DMS79 (cell line): Measurements from ENCODE around the gene RPS14.
"Not testable (repeated sequence)": the region's sequence is repeated elsewhere in the genome, so short reads cannot be mapped to it uniquely, and the experiment has no call there.

Experiments used
- DNase-seq: peaks from one replicate; lab custom pipeline; 2025; lab: John Stamatoyannopoulos, UW

Gene RPS14

DNA sequence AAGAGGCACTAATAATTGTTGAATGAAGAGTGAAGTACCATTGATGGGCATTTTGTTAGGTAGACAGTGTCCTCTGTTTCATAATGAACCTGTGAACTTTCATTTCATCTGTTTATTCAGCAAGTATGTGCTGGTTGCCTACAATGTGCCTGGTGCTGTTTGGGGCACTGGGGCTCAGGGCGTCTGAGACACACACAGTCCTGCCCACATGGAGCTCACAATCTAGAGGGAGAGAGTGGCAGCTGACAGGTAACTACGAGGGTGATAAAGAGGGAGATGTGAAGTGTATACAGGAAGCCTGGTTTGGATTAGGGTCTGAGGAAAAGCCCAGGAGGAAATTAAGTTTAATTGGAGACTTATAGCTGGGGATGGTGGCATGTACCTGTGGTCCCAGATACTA, 29.9 kb upstream of the RPS14 start:
- DNase-seq = no peak

DNA sequence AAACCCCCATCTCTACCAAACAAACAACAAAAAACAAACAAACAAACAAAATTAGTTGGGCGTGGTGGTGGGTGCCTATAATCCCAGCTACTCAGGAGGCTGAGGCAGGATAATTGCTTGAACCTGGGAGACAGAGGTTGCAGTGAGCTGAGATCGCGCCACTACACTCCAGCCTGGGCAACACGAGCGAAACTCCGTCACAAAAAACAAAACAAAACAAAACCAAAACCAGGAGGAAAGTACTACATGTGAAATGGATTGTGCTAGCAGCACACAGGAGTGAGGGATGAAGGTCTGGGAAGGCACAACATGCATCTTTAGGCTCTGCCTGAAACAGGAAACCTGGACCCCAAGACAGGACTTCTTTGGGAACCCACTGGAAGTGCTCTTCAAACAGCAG, 27.0 kb upstream of the RPS14 start:
- not testable (repeated sequence) for DNase-seq

DNA sequence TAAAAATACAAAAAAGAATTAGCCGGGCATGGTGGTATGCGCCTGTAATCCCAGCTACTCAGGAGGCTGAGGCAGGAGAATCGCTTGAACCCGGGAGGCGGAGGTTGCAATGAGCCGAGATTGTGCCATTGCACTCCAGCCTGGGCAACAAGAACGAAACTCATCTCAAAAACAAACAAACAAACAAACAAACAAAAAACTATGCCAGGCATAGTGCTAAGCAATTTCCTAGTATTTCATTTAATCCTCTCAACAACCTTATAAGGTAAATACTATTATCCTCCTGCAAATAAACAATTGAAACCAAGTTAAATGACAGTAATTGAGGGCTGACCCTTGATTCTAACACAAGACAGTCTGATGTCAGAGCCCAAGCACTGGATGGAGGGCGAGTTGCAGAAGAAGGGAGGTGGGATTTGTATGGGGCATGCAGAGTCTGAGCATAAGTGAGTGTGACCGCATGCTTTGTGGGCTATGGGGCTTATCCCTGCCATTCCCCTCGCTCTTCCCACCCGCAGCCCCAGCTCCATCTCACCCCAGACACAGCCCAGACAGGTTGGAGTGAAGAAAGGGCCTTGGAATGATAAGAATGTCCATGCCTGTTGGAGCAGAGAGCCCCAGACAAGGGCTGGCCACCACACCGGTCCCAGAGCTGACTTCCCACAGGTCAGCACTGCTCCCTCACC, 24.3 kb upstream of the RPS14 start:
- no peak for DNase-seq

DNA sequence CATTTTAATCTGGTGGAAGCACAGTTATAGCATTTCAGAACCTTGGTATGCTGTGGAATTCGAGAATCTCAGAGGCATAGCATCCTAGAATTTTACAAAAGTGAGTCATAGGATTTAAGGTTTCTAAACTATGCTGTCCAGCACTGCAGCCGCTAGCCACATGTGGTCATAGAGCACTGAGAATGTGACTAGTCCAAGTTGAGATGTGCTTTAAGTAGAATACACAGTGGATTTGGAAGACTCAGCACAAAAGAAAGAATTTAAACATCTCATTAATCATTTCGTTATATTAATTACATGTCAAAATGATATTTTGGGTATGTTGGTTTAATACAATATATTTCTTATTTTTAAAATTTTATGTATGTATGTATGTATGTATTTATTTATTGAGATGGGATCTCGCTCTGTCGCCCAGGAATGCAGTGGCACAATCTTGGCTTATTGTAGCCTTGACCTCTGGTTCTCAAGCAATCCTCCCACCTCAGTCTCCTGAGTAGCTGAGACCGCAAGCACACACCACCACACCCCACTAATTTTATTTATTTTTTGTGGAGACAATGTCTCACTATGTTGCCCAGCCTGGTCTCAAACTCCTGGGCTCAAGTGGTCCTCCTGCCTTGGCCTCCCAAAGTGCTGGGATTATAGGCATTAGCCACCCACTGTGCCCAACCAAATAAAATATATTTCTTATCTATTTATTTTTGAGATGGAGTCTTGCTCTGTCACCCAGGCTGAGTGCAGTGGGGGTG, 20.4 kb upstream of the RPS14 start:
- DNase-seq = no peak

DNA sequence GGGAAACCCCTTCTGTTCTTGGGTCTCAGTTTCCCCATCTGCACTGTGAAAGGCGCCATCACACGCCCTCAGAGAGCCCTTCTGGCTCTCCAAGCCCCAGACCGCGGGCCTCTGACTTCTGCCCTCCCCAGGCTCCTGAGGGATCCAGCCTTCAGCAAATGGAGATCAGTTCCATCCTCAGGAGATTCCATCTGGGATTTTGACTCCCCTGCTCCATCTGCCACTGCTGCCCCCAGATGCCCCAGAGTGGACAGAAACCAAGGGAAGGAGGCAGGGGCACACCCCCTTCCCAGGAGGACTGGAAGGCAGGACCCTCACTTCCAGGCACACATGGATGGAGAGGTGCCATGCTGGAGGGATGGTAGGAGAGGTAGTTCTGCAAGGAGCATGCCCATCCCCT, 18.7 kb upstream of the RPS14 start:
- no peak for DNase-seq

DNA sequence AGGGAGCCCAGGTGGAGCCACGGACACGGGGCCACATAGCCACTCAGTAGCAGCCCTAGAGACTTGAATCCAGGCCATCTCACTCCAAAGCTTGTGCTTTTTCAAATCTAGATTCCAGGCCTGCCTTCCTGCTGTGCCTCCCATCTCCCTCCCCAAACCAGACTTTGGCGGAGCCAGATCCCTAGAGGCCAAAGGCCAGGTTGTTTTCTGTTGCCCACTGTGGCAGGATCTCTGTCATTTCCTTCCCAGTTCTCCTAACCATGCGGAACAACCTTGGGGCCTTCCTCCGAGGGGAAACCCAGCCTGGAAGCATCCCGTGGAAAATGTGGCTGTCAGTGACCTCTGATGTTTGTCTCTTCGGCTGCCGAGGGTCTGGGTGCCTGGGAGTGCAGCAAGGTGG, 16.4 kb upstream of the RPS14 start:
- no peak for DNase-seq

DNA sequence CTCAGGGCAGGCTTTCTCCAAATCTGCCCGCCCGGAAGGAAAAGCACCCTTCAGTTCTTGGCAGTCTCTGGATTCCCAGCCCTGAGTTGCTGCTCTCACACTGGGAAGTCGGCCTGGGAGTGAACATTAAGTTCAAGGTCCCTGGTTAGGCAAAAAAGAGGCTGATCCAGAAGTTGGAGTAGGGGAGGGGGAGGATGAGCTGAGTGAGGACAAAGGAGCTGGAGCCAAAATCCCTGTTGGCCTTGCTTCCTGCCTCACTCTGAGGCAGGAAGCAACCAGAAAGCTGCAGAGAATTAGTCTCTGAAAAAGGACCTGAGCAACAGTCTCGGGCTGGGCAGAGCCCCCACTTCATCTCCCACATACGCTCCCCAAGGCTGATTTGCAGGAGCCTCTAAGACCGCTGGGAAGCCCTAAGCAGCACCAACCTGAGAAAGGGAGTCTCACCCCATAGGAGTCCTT, 15.0 kb upstream of the RPS14 start:
- no peak for DNase-seq

DNA sequence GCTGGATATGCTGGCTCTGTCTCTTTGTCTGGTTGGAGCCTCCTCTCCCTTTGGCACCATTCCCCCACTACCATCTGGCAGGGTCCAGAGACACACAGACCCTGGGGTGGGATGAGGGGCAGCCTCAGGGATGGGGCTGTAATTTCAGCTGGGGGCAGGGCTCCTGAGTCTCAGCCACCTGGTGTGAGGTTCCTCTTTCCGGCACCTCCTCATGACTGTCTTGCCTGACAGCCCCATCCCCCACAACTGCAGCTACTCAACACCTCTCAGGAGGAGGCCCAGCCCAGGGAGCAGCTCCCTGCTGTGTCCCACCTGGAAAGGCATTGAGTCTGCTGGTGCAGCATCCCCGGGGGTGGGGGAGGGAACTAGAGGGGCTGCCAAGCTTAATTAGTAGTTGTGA, 11.7 kb upstream of the RPS14 start:
- no peak for DNase-seq

DNA sequence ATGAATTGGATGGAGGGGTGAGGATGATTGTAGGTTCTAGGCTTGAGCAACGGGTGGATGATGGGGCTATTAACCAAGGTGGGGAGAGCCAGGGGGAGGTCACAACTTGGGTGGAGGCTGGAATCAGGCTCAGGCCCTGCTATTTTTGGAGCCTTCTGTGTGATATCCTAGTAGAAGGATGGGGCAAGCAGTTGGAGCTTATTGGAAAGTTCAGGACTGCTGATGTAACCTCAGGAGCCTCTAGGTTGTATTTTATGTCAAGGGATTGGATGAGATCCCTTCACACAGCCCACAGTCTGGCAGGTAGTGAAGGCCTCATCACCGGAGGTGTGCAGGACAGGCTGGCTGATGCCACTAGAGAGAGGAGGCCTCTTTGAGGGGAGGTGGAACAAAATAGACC, 11.2 kb upstream of the RPS14 start:
- DNase-seq = no peak

DNA sequence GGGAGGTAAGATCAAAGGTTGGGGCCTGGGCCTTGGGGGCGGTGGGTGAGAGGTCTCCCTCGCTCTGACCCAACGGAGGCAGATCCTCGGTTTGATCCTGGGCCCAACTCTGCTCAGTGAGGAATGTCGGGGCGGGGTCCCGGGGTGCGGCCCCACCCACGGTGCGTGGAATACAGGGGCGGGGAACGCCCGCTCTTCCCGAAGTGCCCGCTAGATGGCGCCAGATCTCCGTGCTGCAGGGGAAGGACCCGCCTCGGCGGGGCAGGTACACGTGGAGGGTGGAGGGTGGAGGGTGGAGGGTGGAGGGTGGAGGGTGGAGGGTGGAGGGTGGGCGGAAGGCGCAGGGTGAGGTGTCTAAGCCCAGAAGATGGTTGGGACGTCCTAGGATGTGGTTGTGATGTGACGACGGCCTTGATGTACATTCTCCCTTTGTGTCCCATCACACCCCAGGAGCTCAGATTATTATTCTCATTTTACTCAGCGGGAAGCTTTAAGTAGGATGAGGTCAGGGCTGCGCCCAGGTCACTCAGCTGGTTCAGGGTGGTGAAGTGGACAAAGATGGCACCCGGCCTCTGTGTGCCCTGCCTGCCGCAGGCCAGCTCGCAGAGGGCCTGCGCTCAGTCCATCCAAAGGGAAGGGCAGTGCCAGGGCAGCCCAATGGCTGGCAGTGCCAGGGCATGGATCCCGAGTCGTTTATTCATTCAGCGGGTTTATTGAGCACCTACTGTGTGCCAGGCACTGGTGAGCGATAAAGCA, 9.4 kb upstream of the RPS14 start:
- DNase-seq = no peak

DNA sequence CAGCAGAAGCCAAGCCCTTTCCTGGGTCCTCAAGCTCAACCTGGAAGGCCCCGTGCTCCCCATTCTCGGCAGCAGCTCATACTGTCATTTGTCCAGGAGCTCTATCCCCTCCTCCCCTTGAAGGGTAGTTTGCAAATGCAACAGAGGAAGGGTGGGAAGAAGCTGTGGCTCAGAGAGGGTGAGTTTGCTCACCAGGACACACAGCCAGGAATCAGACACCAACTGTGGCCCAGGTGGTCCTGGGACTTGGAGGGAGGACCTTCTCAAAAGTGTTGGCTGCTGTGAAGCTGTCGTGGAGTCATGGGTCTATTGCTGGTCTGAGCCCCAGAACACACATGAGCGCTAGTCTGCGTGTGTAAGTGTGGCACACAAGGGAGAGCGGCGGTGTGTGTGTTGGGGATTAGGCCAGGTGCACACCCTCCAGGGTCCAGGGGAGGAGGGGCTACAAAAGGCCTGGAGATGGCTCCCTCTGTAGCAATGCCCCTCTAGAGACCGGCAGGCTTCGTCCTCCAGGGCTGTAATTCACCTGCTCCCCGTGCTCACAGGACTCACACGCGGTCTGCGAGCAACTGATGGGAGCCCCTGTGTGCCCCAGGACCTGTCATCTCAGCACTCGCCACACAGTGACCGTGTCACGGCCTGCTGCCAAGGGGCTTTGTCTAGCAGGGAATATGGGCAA, 8.2 kb upstream of the RPS14 start:
- no peak for DNase-seq

DNA sequence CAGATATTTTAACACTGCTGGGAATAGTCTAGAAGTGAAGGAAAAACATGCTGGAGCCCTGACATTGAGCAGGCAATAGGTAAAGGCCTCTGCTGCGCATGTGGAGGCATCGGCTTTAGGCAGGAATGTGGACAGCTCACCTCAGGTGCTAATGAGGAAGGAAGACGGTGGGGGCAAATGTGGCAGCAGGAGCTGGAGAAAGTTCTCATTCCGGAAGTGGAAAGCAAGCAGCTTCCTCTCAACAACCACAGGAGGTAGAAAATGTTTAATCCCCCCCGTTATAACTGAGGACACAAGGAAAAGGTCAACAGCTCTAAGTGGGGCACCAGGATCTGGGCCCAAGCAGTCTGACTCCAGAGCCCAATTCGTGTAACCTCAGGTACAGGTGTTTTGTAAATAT, 7.6 kb upstream of the RPS14 start:
- DNase-seq = no peak

DNA sequence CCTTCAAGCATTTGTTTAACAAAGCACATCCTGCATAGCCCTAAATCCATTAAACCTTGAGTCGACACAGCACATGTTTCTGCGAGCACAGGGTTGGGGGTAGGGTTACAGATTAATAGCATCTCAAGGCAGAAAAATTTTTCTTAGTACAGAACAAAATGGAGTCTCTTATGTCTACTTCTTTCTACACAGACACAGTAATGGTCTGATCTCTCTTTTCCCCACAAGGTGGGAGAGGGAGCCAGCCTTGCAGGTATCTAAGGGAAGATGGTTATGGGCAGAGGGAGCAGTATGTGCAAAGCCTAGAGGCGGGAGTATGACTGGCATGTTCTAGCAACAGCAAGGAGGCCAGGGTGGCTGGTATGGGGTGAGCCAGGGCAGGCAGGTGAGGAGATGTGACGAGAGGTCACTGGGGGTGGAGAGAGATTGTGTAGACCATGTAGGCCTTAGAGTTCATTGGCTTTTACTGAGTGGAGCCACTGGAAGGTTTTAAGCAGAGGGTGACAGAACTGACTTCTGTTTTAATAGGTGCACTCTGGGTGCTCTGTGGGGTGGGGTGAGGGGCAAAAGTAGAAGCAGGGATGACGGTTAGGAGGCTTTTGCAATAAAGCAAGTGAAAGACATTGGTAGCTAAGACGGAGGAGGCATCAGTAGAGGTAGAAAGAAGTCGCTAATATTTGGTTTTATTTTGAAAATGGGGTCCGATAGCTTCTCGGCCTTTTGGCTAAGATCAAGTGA, 5.1 kb upstream of the RPS14 start:
- no peak for DNase-seq

DNA sequence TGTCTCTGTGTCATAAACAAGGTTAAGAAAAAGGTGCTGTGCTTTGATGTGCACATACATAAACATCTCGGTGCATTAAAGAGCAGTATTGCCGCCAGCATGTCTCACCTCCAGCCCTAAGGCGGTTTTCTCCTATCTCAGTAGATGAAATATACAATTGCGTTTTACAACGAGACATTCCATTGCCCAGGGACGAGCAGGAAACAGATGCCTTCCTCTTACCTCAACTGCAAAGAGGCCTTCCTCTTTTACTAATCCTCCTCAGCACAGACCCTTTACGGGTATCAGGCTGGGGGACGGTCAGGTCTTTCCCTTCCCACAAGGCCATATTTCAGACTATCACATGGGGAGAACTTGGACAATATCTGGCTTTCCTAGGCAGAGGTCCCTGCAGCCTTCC, 4.5 kb upstream of the RPS14 start:
- DNase-seq = not testable (repeated sequence)

DNA sequence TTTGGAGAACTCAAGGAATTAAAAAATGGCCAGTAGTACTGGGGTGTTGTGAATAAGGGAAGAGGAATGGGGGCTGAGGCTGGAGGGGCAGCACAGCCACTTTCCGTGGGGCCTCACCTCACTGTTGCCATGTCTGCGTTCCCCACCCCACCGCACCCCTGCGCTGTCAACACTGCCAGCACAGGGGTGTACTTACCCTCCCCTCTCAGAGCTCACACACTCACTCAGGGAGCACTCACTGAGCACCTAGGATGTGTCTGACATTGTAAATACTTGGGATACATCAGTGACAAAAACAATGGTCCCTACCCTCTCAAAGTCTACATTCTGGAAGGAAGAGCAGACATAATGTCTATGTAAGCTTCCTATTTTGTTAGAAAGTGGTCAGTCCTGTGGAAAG, 3.4 kb upstream of the RPS14 start:
- DNase-seq = no peak

DNA sequence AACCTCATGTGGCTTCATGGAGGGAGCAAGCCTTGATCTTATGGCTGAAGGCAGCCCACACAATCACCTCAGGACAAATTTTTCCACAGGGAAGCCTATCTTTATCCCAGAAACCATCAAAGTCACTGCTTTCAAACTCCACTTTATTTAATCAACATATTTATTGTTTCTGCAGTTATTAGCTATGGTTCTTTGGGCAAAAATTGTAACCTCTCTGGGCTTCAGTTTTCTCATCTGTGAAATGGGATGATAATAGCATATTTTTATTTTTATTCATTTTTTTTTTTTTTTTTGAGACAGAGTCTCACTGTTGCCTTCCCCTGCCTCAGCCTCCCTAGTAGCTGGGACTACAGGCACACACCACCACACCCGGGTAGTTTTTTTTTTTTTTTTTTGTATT, 2.1 kb upstream of the RPS14 start:
- no peak for DNase-seq

DNA sequence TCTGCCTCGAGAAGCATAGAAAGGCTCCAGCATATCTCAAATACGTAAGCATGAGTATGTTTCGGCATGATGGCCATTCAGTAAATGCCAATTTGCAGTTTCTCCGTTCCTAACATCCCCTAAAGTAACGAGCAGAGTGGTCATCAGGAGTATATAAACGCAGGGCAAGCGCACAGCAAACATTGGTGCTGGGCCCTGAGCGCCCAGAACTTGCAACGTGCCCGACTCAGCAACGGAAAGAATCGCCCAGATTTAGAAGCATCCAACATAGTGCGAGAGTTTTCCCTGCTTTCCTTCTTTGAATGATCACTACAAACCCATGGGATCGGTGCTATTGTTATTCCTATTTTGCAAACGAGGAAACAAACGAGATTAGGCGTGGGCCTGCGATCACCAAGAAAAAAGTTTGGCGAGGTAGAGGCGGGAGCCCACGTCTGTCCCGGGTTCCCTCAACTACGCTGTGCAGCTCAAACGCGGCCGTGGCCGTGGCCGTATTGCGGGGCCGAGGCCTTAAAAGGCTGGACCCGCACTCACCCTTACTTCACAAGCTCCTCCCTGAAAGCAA, 505 bp downstream of the RPS14 start:
- no peak for DNase-seq

DNA sequence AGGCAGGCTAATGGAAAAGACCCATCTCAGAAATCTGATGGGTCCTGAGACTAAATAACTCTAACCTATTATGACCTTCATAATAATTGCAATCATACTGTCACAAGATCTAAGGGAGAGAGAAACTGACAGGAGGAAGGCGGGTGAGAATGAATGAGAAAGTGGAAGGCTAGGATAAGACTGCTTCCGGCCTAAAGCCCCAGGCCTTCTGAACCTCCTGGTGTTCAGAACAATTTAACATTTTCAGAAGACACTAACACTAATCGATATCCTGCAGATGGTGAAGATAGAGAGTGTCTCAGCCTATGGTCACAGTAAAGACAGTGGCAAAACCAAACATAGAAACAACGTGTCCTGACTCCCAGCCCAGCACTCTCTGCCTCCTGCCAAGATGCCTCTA, 1.2 kb downstream of the RPS14 start:
- DNase-seq = no peak

DNA sequence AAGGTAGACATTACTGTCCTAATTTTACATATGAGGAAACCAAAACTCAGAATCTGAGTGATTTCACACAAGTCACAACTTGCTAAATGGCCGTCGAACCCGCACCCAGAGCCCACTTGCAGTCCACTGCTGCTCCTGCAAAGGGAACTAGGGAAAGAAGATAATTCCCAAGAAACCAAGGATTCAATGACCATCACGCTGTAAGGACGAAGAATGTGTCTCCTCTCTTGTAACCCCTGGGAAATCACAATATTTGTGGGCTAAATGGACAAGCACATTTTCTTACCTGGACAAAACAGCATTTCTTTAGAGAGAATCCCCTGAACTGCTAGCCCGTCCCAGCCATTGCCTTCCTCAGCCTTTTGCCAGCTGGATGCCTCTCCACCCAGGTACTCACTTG, 2.4 kb downstream of the RPS14 start:
- no peak for DNase-seq

DNA sequence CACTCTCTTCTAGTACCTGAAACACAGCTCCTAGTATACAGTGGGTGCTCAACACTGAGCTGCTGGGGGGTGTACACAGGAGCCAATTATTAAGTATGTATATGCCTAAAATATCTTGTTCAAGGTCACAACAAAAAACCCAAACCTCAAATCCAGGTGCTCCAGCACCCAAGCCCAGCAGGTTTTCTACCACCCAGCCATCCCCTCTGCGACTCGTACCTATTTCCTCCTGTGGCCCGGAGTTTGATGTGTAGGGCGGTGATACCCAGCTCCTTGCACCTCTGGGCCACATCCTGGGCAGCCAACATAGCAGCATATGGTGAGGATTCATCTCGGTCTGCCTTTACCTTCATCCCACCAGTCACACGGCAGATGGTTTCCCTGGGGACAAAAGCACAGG, 3.0 kb downstream of the RPS14 start:
- DNase-seq = no peak

DNA sequence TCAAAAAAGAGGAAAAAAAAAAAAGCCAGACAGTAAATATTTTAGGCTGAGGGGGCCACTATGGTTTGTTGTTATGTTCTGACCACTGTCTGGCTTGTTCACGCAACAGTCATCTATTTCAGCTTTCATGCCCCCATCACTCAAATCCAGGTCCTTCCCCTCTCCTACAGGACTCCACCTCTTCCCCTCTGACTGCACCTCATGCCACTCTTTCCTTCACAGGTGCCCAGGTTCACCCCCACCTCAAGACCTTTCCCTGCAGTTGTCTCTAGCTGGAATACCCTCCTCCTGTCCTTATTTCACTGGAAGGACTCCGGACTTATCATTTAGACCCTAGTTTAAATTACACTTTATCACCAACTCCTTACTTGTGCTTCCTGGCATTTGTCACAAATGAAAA, 3.5 kb downstream of the RPS14 start:
- no peak for DNase-seq

DNA sequence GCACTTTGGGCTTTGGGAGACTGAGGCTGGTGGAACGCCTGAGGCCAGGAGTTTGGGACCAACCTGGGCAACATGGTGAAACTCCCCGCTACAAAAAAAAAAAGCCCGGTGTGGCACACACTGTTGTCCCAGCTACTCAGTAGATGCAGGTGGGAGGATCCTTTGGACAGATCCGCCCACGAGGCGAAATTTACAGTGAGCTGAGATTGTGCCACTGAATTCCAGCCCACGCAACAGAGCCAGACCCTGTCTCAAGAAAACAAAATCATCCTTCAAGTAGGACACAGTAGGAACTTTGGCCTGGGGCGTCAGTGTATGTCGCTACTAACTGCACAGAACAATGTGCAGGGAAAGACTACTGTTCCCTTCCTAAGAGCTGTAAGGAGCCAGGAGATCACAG, 4.8 kb downstream of the RPS14 start:
- DNase-seq = no peak
